Posterior vena cava (tissue), 2 donors: ENCODE results near the gene GATAD1. TPM values are rescaled to one million over a fixed set of nuclear protein-coding genes. Genes with fewer than 3 reads are reported as not detected.
"Not testable (repeated sequence)": the region's sequence is repeated elsewhere in the genome, so short reads cannot be mapped to it uniquely, and the experiment has no call there.

Source experiments
- DNase-seq: peaks from one replicate; pipeline ENCODE4 v3.0.0-alpha.2; 2020; ENCODE audit warnings: low spot score
- intact Hi-C, 2 donors: fragments of 100-400 bp; cut with DNase I; formaldehyde crosslinking; loops; one replicate each; pipeline versions ENCODE4 v1.14.1 to v1.14.2; 2022 to 2023
- long read RNA-seq, 2 donors: library from polyadenylated mRNA; unstranded; transcript quantifications; one replicate each; pipeline ENCODE4 v2.0.0, GENCODE V29; 2020 to 2021
- total RNA-seq, 2 donors: library from RNA; stranded (reverse); fragmentation: NEBNext Ultra II Directional; extraction: Animal tissue kit (Norgen Biotek cat#: 25700); gene quantifications; one replicate each; pipeline ENCODE4 v1.2.1, GENCODE V29; 2021
- donor health status: DM: yes; HTN: yes; CAD: no.
- donor health status: DM: yes; HTN: yes; CAD: no.

Gene GATAD1
- 10 to 100 TPM; 26.2 to 29.6 TPM for total RNA-seq
- long read RNA-seq, donor 1, partial matches to known transcripts = 2 of 9 reads
- long read RNA-seq, donor 1, other reads (novel, unspliced or antisense) = 4 of 9 reads
- long read RNA-seq, donor 2, transcript GATAD1-201 (5 exons, 3,962 nt) = major isoform, 7 of 12 reads
- long read RNA-seq, donor 2, partial matches to known transcripts = 4 of 12 reads
- long read RNA-seq, donor 2, other reads (novel, unspliced or antisense) = 1 of 12 reads

DNA sequence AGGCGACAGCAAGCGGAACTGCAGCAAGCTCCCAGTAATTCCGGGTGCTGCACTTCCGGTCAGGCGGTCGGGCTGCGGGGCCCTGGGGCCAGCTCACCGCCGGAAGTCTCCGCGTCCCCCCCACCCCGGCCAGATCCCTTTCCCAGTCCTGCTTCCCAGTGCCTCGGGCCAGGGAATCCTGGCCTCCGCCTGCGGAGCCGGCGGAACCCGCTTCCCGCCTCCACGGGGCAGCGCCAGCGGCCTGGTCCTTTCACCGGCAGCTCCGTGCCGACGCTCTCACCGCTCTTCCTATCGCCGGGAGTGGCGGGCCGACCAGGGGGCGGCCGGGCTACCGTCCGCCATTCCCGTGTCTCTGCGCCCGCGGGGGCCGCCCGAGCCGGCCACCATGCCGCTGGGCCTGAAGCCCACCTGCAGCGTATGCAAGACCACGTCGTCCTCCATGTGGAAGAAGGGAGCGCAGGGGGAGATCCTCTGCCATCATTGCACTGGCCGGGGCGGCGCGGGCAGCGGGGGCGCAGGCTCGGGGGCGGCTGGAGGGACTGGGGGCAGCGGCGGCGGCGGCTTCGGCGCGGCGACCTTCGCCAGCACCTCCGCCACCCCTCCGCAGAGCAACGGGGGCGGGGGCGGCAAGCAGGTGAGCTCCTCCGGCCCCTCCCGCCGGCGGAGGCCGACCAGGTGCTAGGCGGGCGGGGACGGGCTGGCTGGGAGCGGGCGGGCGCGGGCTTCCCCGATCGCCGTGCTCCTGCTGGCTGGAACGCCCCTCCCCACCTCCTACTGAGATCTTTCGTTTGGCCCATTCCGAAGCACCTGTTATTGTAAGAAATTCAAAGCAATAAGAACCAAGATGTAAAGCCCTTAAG is at the start of gene GATAD1:
Gene GATAD1 (plus strand): TSS at position 138 of the 860 bp plus-strand sequence. CDS start 248 bp downstream, at position 386.
- intact Hi-C loops = no loop called here
- peak; percentile 97 for DNase-seq

DNA sequence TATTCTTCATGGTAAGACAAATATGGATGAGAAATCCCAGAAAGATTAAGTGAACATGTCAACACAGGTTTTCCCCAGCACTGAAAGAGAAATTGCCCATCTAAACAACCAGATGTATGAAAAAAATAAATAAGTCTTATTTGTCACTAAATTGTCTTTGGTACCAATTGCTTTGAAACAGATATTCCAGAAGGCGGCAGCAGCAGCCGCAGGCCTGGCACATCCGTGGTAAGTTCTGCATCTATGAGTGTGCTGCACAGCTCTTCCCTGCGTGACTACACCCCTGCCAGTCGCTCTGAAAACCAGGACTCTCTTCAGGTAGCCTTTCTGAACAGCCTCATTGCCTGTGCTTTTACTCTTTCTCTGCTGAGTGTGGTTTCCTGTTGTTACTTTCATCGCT is 49.7 kb upstream of the GATAD1 start:
- intact Hi-C loops = no loop called here
- DNase-seq = no peak

- DNase-seq = no peak
- intact Hi-C loops = no loop called here
Measured at GRCh38 chr7:92400013-92400412, 47.3 kb upstream of the GATAD1 start.

- intact Hi-C loops = no loop called here
- no peak for DNase-seq
Measured at GRCh38 chr7:92402920-92403759, 44.1 kb upstream of the GATAD1 start.

DNA sequence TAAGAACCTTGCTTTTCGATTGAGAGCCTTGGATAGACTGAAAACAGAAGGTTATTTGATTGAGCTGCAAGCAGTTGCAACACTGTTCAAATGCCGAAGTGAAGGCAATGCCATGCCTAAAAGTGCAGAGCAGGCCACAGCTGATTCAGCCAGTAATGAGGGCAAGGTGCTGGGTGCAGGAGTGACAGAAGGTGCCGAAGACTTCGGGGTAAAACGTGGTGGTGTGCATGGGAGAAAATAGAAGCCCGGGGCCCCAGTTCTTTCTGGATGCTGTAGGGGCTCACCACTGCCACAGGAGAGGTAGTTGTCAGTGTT is 43.6 kb upstream of the GATAD1 start:
- no peak for DNase-seq
- intact Hi-C loops = no loop called here

- no peak for DNase-seq
- intact Hi-C loops = no loop called here
Measured at GRCh38 chr7:92404170-92404614, 43.1 kb upstream of the GATAD1 start.

DNA sequence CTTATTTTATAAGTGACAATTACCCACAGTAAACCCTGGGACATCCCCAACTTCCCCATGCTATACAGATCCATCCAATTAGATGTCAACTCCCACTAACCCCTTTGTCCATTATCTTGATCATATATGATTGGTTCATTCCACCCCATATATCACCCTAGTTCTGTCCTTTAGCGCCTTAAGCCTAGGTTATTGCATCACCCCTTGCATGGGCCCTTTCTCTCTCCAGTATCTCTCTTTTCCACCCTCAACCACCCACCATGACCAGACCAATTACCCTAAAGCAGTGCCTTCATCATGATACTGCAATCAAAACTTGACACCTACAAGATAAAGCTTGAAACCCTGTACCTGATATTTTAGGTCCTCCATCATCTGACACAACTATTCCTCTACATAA is 37.9 kb upstream of the GATAD1 start:
- DNase-seq = no peak
- intact Hi-C loops = no loop called here

GRCh38 chr7:92410162-92410561 is 37.1 kb upstream of the GATAD1 start:
- not testable (repeated sequence) for DNase-seq
- intact Hi-C loops = loop anchor here in 1 of 2 donors (10.0 kb wide), 1 partner anchor 1145 kb away; the partner anchor contains the start of gene FZD1

DNA sequence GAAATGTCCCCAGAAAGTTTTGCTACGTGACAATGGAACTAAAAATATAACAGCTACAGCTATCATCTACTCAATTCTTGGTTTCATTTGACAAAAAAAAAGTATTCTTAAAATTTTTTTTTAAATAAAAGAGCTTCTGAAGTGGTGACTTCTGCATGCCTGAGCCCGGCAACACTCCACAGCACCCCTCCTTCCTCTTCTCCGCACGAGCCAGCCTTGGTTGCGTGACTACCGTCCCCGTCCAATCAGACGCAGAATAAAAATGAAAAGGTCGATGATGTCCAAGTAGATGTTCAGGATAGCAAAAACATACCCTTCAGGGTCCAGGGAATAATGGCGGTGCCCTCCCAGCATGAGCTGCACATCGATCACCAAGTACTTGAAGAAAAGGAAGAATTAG is 34.5 kb upstream of the GATAD1 start:
- no peak for DNase-seq
- intact Hi-C loops = loop anchor here in 1 of 2 donors (10.0 kb wide), 1 partner anchor 1148 kb away; the partner anchor contains the start of gene FZD1

DNA sequence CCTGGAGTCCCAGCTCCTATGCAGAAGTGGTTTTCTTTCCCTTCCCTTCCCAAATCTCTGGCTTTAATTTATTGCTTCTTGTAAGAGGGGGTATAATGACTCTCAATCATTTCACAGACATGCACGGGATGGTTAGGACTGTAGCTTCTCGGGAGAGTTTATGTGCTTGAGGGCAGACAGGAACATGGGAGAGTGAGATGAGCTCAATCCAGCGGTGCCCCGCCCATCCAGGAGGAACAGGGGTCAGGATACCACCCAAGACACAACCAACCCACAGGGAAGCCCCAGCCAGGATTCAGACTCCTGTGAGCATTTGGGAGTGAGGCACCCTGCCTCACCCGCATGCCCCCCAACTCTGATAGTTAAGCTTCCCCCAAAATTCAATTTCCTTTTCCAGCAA is 33.7 kb upstream of the GATAD1 start:
- intact Hi-C loops = loop anchor here in 1 of 2 donors (10.0 kb wide), 1 partner anchor 1149 kb away; the partner anchor contains the start of gene FZD1
- DNase-seq = no peak

DNA sequence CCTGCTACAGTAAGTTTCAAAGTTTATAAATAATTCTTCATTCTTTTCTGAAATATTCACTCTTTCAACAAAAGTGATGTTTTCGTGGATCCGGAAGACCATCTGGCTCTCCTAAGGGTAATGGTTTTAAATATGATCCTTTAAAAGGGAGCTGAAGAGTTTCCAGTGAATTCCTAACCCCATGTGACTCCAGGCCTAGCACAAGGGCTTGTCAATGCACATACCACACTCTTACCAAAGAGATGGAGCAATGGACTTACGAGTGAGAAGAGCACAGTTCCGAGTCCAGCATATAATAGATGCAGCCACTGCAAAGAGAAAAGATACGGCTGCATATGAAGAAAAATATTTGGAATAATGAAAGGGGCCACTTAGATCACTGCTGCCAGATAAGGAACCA is 32.1 kb upstream of the GATAD1 start:
- intact Hi-C loops = loop anchor here in 1 of 2 donors (10.0 kb wide), 1 partner anchor 1150 kb away; the partner anchor contains the start of gene FZD1
- DNase-seq = no peak

GRCh38 chr7:92417913-92418312 is 29.4 kb upstream of the GATAD1 start:
- intact Hi-C loops = loop anchor here in 1 of 2 donors (10.0 kb wide), 1 partner anchor 1153 kb away; the partner anchor contains the start of gene FZD1
- DNase-seq = no peak

- DNase-seq = no peak
- intact Hi-C loops = no loop called here
Measured at GRCh38 chr7:92421676-92422435, 25.4 kb upstream of the GATAD1 start.

DNA sequence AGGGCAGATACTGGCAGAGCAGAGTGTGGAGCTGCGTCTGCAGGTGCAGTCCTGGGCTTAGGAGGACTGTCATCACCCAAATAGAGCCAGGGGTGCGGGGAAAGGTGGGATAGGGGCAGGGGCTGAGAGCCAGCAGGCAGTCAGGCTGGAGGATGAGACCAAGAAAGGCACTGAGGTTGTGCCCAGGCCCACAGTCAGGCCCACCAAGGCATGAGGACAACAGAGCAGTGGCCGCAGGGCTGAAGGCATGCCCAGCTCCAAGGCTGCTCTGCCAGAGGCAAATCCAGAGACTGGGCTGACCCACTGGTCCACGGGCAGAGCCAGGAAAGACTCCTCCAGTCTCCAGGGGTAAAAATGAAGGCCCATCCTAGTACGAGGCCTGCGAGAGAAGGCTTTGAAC is 24.4 kb upstream of the GATAD1 start:
- intact Hi-C loops = no loop called here
- DNase-seq = no peak

DNA sequence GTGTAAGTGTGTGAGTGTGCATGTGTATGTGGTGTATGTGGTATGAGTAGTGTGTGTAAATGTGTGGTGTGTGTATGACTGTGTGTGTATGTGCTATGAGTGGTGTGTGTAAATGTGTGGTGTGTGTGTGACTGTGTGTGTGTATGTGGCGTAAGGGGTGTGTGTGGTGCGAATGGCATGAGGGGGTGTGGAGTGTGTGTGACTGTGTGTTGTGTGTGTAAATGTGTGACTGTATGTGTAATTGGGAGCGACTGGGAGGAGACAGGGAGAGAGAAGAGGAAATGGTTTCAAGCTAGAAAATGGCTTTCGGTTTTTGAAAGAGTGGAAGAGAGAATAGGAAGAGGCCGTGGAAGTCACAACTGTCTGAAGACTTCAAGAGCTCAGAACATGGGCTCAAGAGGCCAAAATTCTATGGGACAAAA is 23.6 kb upstream of the GATAD1 start:
- intact Hi-C loops = no loop called here
- no peak for DNase-seq

GRCh38 chr7:92425311-92425947 is 21.9 kb upstream of the GATAD1 start:
- no peak for DNase-seq
- intact Hi-C loops = no loop called here

GRCh38 chr7:92427193-92427592 is 20.1 kb upstream of the GATAD1 start:
- intact Hi-C loops = no loop called here
- DNase-seq = no peak

- intact Hi-C loops = no loop called here
- DNase-seq = no peak
Measured at GRCh38 chr7:92432299-92432946, 14.9 kb upstream of the GATAD1 start.
